ENCODE data around the gene FBXO48.

The FBXO48 gene

DNA sequence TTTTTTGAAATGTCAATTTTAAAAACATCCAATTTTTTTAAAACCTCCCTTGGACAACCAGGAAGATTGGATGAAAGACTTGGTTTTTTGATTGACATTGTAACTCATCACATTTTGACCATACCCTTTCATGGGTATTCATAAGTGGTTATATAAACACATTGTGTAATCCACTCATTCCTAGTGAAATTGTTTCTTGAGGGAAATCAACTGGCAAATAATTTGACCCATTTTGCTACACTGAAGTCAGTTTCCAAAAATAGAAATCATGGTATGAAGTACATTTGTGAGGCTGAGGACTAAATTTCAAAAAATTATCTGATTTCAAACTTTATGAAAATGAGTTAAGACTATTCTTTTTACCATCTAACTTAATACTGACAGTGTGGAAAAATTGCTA, 31.5 kb downstream of the FBXO48 start:
- DNase-seq: peak in 1 of 14 donors; percentile 60

DNA sequence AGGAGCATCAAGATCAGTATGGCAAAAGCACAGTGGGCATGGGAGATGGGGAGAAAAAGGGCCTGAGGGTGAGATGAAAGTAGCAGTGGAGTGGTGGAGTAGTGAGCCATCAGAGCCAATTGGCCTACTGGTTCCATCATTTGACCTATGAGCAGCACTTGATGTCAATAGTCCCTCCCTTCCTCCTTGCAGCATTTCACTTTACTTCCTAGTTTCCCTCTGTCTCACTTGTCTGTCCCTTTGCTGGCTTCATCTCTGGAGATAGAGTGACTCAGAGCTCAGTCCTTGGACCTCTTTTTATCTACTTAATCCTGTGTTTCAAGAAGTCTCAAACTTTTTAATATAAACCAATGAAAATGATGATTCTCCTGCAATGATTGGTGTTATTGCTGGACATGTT, 32.1 kb downstream of the FBXO48 start:
- DNase-seq: no peak

DNA sequence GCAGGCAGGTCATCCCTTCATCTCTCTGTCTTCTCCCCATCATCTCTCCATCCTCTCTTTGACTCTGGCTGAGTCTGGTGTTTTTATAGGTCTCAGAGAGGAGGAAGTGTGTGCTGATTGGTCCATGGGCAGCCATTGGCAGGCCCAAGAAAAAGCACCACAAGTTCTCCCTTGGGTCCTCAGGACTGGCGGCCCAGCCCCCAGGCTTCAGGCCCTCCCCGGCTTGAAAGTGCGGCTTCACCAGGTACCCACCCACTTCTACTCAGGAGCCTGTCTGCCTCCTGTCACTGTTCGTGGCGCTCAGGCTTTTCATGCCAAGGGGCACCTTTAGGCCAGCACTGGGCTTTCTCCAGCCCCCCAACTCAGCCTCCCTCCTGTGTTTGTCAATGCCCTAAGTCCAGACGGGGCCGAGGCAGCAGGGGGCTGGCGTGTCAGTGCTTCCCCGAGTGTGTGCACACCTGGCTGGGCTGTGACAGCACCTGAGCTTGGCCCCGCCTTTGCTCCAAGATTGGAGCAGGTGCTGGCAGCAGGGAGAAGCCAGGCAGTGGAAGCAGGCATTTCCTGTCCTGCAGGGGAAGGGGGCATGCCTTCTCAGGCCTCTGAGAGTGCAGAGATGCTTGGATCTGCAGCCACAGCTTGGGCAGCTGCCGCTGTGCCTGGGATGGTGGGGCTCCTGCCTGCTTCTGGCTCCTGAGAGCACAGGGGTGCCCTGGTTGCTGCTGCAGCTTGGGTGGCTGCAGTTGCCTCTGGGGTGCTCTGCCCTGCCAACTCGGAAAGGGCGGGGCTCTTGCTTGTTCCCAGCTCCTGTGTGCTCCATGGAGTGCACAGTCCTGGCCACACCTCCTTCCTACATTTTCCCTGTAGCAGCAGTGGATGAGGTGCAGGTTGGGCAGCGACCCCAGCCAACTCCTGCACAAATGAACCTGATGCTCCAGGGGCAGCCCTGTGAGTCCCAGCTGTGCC, 34.1 kb downstream of the FBXO48 start:
- DNase-seq: no peak

DNA sequence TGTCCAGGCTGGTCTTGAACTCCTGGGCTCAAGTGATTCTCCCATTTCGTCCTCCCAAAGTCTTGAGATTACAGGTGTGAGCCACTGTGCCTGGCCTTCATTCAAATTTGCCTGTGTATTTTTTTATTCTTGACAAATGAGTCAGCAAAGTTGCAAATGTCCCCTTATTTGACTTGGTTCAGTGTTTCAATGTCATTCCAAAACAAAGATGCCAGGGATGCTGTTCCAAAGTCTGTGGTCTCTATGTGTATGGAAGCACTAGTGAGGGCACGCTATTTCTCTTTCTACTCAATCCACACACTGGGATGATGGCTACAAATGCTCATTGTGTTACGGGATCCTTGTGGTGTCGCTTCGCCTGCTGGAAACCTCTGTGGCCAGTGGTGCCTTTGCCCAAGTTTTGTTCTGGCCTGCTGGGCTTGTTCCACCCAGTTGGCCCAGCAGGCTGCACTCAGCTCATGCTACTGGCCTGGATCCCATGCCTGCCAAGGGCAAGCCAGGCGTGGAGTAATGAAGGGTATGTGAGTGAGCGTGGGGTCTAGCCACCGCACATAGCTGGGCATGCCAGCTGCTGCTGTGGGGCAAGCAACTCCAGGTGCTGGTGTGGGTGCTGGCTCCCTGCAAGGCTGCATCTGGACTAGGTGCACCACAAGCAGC, 35.6 kb downstream of the FBXO48 start:
- no peak for DNase-seq

DNA sequence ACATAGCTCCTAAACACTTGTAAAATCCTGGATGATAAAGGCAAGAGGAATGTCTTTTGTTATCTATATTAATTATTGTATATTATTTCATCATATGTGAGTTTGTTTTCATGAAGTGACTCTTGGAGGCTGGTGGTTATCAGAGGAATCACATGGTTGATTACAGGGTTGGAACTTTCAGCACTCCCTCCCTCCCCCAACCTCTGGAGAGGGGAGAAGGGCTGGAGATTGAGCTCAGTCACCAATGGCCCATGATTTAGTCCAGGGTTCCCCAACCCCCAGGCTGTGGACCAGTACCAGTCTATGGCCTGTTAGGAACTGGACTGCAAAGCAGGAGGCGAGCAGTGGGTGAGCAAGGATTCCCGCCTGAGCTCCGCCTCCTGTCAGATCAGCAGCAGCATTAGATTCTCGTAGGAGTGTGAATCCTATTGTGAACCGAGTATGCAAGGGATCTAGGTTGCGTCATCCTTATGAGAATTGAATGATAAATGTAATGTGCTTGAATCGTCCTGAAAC, 37.7 kb downstream of the FBXO48 start:
- DNase-seq: no peak

DNA sequence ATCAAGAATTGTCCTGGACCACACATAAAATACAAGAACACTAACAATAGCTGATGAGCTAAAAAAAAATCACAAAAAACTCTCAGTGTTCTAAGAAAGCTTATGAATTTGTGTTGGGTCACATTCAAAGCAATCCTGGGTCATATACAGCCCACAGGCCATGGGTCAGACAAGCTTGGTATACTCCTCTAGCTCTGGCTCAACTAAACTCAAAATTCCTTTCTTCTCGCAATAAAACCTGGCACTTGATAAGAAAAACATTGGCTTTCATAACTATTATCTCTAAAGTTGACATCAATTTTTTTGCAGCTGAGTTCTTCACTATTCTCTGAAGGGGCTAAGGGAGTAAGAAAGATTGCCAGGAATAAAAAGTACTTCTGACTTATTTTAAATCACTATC, 38.3 kb downstream of the FBXO48 start:
- no peak for DNase-seq

DNA sequence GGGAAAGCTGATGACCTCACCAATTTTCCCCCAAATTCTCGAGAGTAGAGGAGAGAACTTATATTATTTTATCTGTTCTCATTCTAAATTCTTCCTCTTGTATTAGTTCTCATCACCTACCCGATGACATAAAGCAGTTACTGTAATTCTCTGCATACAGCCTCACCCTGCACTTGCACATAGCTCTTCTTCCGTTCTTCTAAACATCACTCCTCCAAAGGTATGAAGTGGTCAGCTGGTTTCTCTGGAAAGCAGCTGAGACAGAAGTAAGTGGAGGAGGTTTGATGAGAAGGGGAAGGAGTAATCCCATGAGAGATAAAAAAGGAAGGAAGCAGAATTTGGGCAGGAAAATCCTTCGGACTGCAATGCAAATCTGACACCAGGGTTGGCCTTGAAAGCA, 39.0 kb downstream of the FBXO48 start:
- DNase-seq: no peak

DNA sequence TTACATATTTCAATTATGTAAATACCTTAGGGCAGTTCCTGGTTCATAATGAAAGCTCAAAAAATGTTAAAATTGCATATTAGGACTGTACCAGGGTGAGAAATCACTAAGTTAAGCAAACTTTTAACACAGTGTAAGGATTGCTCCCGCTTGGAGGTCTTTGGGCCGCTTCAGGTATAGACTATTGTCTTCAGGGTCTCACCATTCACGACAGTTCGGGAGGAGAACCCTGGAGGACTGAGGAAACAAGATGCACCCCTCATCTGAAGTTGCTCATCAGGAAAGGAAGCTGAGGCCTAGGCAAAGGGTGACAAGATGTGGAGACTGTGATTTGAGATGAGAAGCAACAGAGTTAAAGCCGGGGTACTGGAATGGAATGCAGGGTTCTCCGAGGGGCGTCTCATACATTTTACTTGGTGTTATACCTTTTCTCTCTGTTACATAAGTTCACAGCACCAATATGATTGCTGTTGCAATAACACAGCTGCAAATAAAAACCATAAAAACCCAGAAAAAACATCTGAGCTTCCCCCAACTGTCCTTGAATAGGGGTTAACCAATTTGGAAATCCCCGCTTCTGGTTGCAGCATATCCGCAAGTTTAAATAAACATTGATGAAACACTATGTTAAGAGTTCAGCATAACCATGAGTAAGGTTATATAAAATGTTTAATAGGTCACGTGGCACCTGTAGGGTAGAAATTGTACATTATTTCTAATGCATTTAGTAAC, 40.1 kb downstream of the FBXO48 start:
- DNase-seq: no peak

DNA sequence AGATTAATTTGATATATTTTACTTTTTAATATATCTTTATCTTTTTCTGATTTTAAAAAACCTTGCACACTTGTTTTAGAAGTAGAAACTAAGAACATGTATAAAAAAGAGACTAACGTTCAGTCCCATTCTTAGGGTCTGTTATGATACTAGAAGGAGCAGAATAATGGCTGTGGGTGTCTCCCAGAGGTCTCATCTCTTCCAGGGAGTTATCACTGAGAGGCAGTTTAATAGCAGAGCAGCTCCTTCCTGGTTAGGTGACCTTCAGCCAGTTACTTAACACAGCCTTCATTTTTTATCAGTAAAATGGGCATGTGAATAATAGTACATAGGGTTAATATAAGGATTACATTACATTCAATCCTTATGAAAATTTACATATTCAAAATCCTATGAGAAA, 40.6 kb downstream of the FBXO48 start:
- DNase-seq: no peak

DNA sequence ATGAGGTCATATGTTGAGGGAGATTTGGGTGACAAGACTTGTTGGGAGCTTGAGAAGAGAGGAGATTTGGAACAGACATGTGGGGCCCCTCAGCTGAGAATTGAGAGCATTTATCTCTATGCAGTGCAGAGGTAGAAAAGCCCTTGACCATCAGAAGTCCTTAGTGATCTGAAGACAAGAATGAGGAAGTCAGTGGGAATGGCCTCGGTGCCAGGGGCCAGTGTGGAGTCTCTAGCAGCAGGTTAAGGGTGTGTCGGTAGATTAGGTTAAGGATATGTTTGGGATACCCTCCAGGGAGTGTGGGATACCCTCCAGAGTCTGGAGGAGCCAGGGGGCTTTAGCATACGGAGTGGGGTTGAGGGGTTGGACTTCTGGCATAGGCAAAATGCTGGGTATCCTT, 41.6 kb downstream of the FBXO48 start:
- DNase-seq: no peak

DNA sequence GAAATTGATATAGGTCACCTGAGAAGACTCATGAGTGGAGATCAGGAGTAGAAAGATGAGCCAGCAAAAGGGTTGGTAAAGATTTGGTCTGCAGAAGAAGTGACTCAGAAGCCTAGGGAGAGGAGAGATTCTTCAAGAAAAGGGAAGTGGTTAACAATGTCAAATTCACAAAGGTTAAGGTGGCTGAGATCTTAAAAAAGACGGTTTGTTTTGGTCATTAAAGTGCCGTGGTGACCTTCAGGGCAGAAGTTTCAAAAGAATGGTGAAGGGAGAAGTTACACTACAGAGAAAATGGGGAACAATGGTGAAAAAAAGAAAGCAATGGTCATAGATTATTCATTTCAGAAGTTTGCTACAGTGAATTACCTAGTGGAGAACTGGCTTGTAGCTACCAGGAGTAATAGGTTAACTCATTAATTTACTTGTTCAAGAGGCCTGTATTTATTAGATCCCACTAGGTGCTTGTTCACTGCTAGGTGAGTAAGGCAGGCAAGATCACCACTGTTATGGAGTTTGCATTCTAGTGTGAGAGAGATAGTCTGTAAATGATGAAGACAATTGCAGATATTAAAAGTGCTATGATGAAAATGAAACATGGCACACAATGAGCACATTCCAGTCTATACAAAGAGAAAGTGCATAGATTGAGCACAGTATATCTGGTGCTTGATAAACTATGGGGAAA, 43.0 kb downstream of the FBXO48 start:
- no peak for DNase-seq

DNA sequence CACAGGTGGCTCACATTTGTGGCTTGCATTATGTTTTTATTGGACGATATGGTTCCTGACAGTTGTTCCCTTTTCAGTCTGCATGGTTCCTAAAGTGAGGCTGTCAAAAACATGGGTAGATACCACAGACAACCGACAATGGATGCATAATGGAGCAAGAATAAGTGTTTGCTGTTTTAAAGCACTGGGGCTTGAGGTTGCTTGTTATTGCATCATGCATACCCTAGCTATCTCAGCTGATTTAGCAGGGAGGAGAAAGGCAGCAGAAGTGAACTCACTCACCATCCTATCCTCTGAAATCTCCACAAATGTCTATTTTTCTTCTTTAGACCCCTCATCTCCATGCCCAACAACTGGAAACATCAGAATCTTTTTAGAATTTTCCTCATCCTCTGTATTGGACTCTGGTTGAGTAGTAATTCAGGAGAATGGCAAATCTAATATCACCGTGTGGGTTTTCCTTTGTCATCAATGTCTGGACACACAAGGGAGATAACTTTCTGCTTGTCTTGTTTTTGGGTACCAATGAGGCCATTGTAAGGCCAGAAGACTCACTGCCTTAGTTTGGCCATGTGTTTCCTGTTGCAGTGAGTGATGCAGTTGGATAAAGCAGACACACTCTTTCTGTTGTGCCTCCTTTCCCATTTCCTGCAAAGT, 46.7 kb downstream of the FBXO48 start:
- DNase-seq: no peak

DNA sequence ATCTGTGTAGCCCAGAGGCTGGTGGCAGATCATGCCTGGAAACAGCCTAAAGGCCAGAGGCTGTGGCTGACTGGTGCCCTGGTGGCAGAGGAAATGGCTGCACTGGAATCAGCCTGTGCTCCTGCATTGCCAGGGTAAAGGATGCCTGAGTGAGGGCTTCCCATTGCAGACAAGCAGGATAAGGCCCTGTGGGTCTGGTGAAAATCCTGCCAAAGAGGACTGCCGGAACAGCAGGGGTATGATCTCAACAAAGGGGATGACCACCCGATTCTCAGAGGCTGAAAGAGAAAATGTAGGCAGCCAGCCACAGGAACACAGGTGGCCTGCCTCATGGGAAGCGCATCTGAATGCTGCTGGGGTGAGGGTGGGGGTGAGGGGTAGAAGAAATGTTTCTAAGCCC, 48.2 kb downstream of the FBXO48 start:
- no peak for DNase-seq

DNA sequence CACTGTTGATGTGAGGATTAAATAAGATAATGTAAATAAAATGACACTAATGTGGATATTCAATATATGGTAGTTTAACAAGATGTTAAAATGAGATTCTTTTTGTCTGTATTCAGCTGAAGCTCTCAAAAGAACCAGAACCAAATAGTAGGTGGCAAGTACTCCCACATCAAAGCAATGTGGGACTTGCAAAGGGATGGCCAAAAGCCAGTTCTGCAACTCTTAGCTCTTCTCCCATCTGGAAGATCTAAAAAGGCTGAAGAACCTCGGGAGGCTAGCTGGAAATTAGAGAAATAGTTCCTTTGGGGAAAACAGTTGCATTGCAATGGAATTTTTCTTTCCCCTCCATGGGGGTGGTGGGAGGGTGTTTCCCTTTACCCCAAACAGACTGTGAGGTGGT, 48.7 kb downstream of the FBXO48 start:
- DNase-seq: no peak

DNA sequence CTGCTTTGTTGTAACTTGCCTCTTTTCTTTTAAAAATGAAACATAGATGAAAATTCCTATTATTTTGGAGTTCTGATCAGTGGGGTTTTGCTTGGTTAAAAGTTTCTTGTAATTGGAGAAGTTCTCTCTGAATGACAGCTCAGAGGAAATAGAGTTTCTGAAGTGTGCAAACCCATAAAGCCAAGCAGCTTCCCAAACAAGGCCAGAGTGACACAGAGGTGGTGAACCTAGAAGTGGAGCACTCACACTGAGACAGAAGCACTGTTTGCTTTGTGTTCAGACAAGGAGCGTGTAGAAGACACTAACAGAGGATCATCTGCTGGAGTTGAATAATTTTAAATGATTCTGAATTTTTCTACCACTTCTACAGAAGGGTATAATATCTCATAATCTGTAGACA, 49.2 kb downstream of the FBXO48 start:
- DNase-seq: no peak

DNA sequence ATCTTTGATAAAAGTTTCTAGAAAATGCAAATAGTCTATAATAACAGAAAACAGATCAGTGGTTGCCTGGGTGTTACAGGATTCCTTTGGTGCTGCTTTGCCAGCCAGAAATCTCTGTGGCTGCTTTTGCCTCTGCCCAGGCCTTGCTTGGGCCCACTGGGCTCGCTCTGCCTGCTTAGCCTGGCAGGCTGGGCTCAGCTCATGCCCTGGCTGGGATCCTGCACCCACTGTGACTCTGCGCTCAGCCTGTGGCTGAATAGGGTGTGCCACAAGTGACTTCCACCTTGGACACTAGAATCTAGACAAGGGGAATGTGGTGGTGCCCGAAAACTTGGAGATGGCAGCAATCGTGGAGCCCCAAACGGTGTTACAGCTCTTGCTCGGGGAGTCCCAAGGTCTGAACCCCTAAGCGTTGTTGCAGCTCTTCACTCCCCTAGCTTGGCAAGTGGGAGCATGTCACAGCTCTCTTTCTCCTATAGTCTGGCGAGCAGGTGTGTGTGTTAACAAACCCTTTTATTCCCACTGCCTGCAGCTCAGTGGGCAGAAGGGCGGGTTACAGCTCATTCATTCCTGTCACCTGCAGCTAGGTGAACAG, 50.9 kb downstream of the FBXO48 start:
- no peak for DNase-seq

DNA sequence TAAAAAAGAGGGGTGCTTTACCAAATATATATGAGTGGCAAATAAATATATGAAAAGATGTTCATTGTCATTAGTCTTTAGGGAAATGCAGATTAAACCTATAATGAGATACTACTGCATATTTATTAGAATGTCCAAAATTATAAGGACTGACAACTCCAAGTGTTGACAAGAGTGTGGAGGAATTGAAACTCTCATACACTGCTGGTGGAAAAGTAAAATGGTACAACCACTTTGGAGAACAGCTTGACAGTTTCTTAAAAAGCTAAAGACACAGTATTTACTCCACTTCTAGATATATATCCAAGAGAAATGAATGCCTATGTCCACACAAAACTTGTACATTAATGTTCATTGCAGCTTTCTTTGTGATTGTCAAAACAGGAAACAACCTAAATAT, 51.6 kb downstream of the FBXO48 start:
- DNase-seq: no peak

DNA sequence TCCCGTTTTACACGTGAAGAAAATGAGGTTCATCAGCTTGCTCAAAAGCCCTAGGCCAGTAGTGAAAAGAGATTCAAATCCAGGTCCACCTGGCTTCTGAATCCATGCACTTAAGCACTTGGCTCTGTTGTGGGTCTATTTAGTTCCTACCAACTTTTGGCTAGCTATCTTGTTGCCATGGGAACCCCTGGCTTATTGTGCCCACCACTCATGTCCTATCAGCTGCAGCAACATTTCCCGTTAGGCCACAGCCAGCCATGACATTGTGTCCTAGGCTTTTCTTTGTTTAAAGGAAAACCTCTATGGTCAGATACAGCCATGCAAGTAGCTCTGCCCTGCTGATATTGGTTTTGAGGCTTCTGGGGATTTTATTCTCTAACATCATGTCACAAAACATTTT, 52.2 kb downstream of the FBXO48 start:
- no peak for DNase-seq

DNA sequence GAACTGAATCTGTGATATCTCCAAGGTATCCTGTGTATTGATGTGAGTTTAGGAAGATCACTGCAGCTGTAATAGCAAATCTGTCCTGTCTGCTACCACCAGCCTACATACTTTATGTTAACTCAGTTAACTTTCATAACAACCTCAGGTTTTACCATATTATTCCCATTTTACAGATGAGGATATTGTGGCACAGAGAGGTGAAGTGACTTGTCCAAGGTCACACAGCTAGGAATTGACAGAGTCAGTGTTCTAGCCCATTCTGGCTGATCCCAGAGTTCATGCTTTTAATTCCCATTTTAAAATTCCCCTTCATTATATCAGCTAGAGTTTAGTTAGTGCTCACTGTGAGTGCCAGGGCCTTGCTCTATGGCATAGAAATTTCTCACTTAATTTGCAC, 52.6 kb downstream of the FBXO48 start:
- no peak for DNase-seq

DNA sequence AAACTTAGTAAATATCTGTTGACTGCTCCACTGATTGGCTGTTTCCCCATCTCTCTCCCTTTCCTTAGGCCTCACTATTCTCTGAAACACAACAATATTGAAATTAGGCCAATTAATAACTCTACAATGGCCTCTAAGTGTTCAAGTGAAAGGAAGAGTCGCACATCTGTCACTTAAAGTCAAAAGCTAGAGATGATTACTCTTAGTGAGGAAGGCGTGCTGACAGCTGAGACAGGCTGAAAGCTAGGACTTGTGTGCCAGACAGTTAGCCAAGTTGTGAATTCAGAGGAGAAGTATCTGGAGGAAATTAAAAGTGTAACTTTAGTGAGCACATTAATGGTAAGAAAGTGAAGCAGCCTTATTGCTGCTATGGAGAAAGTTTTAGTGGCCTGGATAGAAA, 53.6 kb downstream of the FBXO48 start:
- no peak for DNase-seq

DNA sequence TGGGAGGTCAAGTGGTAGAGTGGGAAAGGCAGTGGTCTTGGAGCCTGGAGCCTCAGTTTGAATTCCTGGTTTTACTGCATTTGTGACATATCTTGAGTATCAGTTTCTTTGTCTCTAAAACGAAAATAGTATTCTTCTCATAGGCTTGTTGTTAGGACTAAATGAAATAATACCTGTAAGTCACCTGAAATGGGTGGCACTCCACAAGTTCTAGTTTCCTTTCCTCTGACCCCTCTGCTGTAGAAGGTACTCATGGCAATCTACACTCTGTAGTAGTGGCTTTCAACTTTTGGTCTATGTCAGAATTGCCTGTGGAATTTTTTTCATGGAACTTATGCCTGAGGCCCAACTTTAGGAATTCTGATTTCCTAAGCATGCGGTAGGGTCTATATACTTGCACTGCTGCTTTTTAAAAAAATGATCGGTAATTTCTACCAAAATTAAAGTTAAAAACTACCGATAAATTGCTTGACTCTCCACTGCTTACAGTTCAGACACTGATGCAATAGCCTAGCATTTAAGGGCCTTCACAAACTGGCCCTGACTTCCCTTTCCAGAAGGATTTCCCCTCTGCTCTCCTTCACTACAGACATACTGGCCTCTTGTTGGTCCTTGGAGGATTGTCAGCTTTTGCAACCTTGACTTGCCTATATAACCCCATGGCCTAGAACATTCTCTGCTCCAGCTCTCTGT, 54.8 kb downstream of the FBXO48 start:
- no peak for DNase-seq
